Spleen (tissue), 7 donors: ENCODE data around the gene SLC25A18.

Experiments
- CTCF ChIP-seq, 11 experiments: fragments of 200-600 bp in 7 of 11; fragments of 450-650 bp in 4 of 11; sonication (generic) in 4 of 11; IDR thresholded peaks in 8 of 11; conservative IDR thresholded peaks in 3 of 11; 1 replicate in 7 of 11; 2 replicates in 4 of 11; pipeline versions ENCODE4 v1.4.0 to v1.8.0; 2016 to 2021; ENCODE audit warnings: antibody characterized with exemption in 11 of 11, inconsistent platforms in 4 of 11, mild to moderate bottlenecking in 1 of 11
- POLR2A ChIP-seq, 3 donors: fragments of 450-650 bp; IDR thresholded peaks; one replicate each; pipeline ENCODE4 v1.5.1; 2017; ENCODE audit warnings: antibody characterized with exemption in 3 of 3, mild to moderate bottlenecking in 1 of 3
- POLR2AphosphoS5 ChIP-seq, 3 donors: sonication (generic); formaldehyde crosslinking; IDR thresholded peaks; one replicate each; pipeline ENCODE4 v1.5.1; 2017; ENCODE audit warnings: antibody characterized with exemption in 3 of 3
- donor health status: DM: no; HTN: no; CAD: no; lungs with moderate emphysema.
- donor health status: DM: no; HTN: no; CAD: no.
- donor health status: DM: no; HTN: no; CAD: no.

- TF ChIP-seq POLR2A (IDR thresholded peaks at IDR 0.05): no peak
- no peak for TF ChIP-seq CTCF (IDR thresholded peaks at IDR 0.05 in 8 of 11, conservative IDR thresholded peaks at IDR 0.05 in 3 of 11)
- TF ChIP-seq POLR2AphosphoS5 (IDR thresholded peaks at IDR 0.05): peak in 2 of 3 donors; percentile 9 to 21
Measured at GRCh38 chr22:17589810-17590375, 26.6 kb downstream of the SLC25A18 start.
